GM21526 (cell line): Measurements from ENCODE around the gene RGL3.
"Not testable (repeated sequence)": the region's sequence is repeated elsewhere in the genome, so short reads cannot be mapped to it uniquely, and the experiment has no call there.

Experiments
- ATAC-seq: cut with Tn5 transposase; IDR thresholded peaks from one replicate; pipeline ENCODE4 v1.9.1; 2021; ENCODE audit warnings: moderate library complexity; ENCODE audit not compliant: unreplicated experiment, low FRiP score

Gene RGL3

DNA sequence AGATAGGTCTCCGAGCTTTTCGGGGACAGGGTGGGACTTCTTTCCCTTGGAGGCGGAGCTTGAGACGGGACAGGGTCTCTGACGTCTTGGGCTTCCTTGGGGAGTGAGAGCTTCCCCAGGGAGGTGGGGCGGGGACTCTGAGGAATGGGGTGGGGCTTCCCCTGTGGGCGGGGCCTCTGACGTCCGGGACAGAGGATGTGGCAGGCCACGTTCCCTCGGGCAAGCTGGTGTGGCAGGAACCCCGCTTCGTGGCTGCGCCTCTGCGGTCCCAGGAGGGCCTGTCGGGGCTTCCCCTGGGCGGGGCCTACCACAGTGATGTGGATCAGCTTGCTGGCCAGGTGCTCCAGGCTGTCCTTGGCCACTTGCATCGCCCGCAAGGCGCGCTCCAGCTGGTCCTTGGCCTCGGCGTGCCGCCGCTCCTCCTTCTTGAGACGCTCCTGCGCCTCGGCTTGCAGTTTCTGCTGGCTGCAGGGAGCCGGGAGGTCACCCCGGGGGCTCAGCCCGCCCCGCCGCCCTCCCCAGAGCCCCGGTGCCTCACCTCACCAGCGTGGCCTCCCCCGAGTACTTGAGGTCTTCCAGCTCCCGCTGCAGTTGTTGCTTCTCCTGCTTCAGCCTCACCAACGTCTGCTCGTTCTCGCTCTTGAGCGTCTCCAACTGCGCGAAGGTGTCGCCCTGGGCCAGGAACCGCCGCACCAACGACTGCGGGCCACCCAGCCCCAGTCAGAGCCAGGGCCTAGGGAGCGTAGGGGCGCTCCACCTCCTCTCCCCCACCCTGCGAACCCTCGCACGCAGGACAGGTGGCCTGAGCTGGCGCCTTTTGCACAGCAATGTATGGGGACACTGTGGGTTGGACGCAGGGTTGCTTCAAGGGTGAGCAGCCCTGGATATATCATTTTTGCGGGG is 3.3 kb upstream of the RGL3 start:
- no peak for ATAC-seq

DNA sequence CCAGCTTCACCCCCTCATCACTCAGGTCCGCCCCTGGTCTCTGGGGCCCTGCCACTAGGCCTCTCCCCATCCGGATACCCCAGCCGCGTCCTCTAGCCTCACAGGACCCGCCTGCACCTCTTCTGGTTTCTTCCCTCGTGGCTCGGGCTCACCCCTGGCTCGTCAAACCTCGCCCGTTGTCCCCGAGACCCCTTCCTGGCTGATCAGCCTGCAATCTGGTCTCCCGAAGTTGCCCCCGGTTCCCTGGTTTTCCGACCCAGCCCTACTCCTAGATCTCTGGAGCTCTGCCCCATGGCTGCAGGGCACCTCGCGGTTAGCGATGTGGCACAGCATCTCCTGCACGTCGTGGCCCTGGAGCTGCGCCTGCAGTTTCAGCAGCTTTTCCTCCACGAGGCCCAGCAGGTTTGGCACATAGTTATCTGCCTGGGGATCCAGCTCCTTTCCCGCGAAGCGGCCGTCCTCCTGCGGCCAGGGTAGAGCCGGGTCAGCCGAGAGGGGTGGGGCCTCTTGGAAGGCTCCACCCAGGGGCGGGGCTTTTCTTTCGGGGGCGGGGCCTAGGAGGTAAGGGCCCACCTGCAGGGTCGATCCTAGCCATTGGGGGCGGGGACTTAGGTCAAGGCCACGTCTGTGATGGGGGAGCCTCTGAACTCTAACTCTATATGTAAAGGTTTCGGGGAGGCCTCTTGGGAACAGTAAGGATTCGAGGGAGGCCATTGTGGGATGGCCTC is 2.4 kb upstream of the RGL3 start:
- no peak for ATAC-seq

DNA sequence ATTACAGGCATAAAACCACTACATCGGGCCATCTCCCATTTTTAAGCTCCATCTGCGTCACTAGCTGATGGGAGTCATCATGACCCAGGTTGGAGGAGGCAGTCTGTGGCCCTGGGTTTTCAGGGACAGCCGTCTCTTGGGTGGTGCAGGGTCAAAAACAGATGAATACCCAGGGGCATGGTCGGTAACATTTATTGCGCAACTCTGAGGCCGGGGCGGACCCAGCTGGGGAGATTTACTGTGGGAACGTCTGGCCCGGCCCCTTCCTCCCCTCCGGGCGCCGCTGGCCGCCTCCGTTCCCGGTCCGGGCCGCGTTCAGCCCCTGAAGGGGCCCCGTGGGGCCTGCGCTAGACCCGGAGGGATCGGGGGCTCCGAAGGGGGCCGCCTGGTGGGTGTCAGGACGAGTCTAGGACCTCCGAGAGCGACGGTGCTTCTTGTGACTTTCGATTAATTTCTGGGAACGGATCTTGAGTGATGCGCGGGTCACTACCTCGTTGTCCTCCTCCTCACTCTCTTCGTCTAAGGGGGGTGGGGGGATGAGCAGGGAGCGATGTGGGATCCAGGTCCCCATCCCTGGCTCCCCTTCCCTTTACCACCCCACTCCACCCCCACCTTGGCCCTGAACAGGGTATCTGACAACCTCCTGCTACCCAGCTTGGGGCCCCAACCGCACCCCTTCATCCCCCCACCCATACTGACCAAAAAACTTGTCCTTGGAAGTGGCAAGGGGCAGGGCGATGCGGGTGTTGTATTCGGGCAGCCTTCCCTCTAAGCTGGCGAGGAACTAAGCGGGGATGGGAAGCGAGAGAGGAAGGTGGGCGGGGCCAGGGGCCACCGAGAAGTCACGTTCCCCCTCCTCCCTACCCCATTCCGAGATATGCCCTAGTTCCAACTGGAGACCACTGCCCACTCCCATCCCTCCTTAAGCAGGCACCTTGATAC is 1.6 kb upstream of the RGL3 start:
- ATAC-seq = no peak

DNA sequence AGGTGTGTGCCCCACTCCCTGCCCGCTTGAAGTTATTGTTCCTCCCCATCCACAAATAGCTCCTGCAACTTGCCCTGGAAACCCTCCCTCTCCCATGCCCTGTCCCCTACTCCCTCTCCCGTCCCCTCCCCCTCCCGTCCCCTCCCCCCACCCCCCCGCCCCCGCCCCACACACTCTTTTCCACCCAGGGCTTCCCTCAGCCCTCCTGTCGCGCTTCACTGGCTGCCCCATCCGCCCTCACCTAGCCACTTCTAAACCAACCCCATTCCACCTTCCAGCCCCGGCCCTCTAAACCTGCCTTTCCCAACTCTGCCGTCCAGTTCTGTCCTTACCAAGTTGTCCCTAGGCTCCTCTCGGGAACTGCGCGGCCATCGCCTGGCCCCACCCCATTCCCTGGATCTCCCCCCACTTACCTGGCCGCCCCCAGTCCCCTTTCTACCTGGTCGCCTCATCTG is 993 bp downstream of the RGL3 start:
- no peak for ATAC-seq

DNA sequence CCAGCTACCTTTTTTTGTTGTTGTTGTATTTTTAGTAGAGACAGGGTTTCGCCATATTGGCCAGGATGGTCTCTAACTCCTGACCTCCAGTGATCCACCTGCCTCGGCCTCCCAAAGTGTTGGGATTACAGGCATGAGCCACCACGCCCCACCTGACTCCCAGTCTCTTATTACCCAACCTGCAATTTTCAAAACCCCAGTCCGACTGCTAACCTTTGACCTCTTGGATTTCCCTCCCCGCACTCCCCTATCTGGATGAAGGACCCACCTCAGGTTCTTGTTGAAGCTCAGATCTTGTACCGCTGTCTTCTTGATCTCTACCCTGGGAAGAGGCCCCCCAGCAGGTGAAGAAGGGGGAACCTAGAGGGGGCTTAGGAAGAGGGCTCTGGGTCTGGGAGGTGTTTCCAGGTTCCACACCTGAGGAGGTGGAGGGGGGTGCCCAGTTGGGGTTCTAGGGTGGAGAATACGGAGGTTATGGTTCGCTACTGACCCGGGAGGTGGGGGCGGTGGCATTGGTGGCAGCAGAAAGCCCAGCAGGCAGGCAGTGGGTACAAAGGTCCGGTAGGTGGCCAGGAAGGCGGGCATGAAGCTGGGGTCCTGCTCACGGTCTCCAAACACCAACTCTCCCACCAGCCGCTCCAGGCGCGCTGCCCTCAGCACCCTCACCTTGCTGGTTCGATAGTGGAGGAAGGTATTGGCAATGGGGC is 2.6 kb downstream of the RGL3 start:
- ATAC-seq = no peak

DNA sequence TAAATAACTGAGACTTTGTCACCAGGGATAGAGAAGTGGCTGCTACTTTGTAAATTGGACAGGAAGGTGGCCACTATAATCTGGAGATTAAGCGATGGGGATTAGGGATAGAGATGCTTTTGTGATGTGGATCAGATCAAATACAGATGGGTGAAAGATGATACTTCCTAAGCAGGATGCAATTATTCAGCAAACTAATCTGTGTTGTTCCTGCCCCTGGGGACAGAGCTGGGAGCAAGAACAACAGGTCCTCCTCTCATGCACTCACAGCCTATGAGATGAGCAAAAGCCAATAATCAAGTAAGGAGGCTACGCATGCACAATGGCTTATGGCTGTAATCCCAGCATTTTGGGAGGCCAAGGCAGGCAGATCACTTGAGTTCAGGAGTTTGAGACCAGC is 4.6 kb downstream of the RGL3 start:
- no peak for ATAC-seq

DNA sequence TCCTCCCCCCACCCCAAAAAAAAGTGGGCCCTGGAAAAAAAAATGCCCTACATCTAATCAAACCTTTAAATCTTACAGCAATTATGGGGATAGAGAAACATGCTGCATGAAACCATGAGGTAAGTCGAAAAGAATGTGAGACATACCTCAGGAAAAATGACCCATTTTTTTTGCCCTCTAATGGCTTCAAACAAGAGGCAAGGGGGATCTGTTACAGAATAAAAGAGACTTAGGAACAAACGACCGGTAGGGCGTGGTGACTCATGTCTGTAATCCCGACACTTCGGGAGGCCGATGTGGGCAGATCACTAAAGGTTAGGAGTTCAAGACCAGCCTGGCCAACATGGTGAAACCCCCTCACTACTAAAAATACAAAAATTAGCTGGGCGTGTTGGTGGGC is 8.4 kb downstream of the RGL3 start:
- no peak for ATAC-seq

DNA sequence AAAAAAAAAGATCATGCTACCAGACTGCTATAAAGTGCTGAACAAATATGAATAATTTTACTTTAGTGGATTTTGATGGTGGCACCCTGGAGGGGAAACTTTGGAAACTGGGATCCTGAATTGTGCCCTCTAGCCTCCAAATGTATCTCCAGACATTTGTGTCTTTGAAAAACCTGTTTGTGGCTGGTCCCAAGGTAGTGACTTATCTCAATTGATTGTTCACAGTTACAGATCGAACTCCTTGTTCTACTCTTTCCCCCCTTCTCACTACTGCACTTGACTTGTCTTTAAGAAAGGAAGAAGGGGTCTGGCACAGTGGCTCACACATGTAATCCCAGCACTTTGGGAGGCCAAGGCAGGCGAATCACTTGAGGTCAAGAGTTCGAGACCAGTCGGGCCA is 10.5 kb downstream of the RGL3 start:
- ATAC-seq = no peak

DNA sequence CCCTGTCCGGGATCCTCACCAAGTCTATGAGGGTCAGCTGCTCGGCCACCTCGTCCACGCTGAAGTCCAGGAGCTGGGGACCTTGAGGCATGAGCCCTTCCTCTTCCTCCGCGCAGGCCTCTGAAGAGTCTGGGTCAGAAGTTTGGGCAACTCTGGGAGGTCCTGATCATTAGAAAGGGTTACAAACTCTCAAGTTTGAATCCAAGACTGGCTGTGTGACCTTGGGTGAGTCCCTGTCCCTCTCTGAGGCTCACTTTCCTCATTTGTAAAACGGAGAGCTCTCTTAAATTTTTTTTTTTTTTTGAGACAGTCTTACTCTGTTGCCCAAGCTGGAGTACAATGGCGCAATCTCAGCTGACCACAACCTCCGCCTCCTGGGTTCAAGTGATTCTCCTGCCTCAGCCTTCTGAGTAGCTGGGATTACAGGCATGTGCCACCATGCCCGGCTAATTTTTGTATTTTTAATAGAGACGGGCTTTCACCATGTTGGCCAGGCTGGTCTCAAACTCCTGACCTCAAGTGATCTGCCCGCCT is 12.3 kb downstream of the RGL3 start:
- not testable (repeated sequence) for ATAC-seq

DNA sequence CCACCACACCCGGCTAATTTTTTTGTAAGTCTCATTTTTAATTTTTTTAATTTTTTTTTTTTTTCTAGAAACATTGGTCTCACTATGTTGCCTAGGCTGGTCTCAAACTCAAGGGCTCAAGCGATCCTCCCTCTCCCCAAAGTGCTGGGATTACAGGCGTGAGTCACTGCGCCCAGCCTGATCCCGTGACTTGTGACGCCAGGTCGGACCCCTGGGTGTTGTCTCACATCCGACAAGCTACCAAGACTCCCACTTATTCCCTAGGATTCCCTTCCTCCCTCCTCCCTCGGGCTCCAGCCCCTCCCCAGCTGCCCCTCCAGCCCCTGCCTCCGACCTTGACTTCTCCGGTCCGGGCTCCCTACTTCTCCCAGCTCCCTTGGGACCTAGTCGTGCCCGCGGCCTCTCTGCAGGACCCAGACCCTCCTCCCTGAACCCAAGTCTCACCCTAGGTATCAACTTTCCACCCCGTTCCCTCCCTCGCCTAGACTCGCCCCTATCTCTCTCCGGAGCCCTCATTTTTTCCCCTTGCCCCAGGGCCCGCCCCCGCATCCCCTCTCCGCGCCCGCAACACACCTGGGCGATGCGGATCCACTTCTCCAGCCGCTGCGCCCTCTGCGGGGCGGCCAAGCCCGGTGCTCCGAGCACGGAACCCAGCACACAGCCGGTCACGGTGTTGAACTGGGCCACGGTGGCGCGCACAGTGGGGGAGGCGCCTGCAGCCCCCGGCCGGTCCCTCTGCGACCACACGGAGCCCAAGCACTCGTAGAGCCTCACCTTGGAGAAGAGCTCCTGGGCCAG is 13.1 kb downstream of the RGL3 start:
- no peak for ATAC-seq

DNA sequence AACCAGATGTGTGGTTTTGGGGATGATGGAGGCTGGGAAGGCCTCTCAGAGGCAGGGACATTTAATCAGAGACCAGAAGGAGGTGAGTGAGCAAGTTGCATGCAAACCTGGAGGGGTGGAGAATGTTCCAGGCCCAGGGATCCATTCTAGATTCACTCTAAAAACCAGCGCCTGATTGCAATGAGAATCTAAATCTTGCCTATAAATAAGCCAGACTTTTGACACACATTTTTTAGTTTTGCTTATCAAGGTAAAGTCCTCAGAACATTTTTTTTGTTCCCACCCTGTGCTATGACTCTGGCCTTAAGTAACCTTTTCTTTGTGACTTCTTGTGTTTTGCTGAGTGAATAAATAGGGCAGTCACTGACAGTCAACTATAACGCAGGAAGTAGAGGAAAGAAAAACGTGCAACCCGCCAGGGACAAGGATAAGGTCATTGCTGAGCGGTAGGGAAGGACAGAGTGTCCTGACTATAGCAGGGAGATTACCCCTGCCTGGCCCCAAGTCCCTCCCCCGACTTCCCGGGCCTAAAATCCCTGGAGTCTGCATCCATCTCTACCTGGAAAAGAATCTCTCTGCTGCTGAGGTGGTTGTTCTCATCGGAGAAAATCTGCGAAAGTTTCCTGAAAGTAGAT is 14.4 kb downstream of the RGL3 start:
- ATAC-seq = no peak

DNA sequence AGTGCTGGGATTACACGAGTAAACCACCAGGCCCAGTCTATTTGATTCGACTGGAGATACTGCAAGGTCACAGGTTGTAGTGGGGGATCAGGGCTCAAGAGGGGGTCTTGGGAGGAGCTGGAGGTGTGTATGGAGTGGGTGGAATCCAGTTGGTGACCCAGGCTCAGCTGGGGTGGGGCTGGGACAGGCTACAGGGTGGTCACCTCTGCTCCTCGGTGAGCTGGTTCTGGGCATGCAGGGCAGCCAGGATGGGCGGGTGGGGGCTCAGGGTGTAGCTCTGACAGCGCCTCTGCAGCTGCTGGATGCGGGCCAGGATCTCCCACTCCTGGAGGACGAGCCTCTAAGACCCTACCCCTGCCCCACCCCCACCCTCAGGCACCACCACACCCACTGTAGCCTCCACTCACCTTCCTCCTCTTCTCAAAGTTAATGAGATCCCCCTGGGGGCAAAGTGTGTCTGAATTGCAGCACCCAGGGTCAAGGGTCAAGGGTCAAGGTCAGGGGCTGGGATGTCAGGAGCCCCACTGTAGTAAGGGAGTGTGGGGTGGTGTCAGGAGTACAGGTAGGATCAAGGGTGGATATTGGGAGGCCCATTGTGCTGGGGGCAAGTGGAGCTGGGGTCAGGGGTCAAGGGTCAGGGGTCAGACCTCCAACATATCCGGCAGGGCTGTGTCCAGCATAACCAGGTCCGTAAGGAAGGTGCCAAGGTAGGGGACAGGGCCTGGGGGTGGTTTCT is 17.1 kb downstream of the RGL3 start:
- no peak for ATAC-seq

DNA sequence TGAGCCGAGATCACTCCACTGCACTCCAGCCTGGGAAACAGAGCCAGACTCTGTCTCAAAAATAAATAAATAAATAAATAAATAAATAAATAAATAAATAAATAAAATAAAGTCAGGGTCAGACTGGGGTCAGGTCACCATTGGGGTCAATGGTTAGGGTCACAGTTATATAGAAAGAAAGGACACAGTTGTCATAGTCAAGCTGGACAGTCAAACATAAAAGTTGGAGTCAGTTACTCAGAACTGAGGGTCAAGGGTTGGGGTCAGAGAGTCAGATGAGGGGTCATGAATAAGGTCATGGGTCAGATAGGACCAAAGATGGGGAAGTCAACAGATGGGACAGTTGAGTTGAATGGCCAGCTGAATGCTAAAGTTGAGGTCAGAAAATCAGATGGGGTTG is 18.3 kb downstream of the RGL3 start:
- ATAC-seq = no peak

DNA sequence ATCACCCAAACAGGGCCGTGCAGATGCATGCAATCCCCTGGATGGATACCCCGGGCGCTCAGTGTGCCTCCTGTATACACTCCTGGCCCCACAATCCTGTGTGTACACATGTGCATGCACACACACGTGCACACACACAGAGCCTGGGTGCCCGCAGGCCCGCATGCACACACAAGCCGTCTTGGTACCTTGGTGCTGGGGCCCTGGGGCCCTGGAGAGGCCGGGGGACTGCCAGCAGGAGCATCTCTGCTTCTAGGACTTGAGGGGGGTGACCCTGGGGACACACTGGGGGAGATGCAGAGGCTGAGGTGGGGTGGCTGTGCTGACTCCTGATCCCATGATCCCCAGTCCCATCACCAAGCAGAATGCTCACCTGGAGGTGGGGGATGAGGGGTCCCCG is 19.4 kb downstream of the RGL3 start:
- ATAC-seq = no peak

DNA sequence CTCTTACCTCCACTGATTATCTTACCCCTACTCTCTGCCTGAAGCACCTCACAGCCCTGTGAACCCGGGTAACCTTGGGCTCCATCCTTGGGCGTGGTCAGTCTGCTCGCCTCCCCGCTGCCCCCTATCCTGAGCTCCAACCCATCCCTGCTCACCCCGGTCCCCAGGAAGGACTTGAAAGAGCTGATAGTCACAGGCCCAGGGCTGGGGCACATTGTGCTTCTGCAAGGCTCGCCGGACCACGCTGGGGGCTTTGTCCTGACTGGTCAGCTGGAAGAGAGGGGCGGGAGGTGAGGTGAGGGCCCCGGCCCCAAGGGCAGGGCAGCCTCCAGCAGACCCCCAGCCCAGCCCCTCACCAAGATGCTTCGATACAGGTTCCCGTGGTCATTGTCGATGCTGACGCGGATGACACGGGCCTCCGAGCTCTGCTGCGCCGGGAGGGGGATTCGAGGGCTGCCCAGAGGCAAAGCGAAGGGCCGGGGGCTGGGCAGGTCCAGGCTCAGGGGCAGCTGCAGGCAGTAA is 22.0 kb downstream of the RGL3 start:
- ATAC-seq = no peak

DNA sequence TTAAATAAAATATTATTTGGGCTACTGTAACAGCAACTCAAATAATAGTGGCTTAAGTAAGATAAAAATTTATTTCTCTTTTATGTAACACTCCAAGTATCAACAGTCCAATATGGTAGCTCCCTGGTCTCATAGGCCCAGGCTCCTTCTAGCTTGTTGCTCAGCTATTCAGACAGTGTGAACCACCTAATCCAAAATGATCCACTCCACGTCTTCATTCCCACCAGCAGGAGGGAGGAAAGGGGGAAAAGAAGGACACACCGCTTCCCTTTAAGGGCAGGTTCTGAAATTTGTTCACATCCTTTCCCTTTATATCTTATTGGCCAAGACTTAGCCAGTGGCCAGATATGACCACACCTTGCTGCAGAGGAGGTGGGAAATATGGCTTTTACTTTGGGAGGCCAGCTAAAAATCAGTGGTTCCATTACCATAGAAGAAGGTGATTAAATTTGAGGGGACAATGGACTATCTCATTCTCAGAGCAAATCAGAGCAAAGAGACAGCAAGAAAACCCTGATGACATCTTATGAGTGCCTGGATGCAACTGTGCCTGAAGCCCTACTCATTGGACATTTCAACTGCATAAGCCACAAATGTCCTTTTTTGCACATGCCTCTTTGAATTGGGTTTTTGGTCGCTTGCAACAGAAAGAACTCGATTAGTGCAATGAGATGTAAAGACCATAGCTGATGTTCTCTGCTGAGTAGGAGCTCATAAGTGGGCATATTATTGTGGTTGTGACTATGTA is 28.0 kb downstream of the RGL3 start:
- no peak for ATAC-seq

DNA sequence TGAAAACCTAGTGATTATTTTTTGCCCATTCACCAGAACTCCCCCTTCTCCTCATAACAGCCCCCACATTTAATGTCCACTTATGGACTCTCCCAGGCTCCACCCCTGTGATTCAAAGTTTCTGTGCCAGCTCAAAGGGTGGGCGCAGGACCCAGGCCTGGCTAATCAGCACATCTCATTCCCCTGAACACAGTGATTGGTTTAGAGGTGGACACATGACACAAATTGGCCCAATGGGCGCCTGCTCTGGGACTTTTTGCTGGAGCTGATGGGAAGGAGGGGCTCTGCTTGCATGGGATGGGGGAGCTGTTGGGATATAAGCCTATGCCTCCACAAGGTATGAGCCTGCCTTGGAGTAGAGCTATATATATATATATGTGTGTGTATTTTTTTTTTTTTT is 28.8 kb downstream of the RGL3 start:
- ATAC-seq = no peak
